ENCODE data around the gene SLCO2B1. TPM values are rescaled to one million over a fixed set of nuclear protein-coding genes. Genes with fewer than 3 reads are reported as not detected.

The SLCO2B1 gene
- total RNA-seq, 2 donors from 2014 or later, result 1.1 to 1.9 TPM

DNA sequence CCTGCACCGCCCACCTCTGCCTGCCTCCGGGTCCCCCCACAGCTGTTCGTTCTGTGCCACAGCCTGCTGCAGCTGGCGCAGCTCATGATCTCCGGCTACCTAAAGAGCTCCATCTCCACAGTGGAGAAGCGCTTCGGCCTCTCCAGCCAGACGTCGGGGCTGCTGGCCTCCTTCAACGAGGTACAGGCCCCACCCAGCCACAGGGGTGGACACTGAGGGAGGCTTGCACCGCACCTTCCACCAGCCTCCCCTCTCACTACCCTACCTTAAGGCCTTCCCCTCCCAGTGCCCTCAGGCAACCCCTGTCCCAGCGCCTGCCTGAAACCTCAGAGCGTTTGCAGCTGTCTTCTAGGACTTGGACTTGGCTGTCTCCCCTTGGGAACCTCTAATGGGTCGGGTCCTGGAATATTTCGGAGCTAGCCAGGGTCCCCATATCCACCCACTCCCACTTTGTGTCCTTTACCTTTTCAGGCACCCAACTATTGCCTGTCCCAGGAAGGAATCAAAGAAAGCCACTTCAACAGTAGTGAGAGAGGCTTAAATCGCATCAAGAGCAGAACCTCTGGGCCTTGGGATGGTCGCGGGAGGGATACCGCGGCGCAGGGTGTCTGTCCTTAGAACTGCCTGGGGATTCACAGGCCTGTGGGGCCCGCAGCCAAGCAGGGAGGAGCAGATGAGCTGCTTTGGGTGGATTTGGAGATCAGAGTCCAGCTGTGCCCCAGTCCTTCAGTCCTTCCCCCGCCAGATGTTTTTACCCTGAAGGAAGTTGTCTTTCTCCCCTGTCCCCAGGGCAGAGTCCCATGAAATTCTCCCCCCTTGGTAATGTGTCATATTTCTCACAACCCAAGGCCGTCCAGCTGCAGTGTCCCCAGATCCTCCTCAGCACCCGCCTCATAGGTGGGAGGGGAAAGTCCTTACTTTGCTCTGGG lies 13.3 kb downstream of the SLCO2B1 start:
- no peaks in the 10 kb centered on the region for H3K27me3 ChIP-seq (ENCODE audit: control insufficient read depth, insufficient read depth, low read length, poor library complexity, severe bottlenecking)
- Mint-ChIP-seq H3K4me3 (no peak overlapping the region), H3K27ac (peak overlapping the region; percentile 52), H3K4me1 (peaks cover 27% of the 10 kb centered on the region), H3K9me3 (peaks cover 3% of the 10 kb centered on the region), H3K27me3 (ENCODE audit: insufficient read depth) (peaks cover 1% of the 10 kb centered on the region), H3K36me3 (ENCODE audit: low read depth) (no peaks in the 10 kb centered on the region)
- no peak for DNase-seq
- H3K4me3 ChIP-seq (ENCODE audit: low read length), result no peak overlapping the region
- H3K9me3 ChIP-seq (ENCODE audit: control insufficient read depth, low read length), result peaks cover 8% of the 10 kb centered on the region
- 88% methylated on average over 13 to 25 of the region's 25 CpGs for WGBS, 2 experiments (ENCODE audit: insufficient coverage in 1 of 2, insufficient read length in 1 of 2)
- TF ChIP-seq, protein P1, sequence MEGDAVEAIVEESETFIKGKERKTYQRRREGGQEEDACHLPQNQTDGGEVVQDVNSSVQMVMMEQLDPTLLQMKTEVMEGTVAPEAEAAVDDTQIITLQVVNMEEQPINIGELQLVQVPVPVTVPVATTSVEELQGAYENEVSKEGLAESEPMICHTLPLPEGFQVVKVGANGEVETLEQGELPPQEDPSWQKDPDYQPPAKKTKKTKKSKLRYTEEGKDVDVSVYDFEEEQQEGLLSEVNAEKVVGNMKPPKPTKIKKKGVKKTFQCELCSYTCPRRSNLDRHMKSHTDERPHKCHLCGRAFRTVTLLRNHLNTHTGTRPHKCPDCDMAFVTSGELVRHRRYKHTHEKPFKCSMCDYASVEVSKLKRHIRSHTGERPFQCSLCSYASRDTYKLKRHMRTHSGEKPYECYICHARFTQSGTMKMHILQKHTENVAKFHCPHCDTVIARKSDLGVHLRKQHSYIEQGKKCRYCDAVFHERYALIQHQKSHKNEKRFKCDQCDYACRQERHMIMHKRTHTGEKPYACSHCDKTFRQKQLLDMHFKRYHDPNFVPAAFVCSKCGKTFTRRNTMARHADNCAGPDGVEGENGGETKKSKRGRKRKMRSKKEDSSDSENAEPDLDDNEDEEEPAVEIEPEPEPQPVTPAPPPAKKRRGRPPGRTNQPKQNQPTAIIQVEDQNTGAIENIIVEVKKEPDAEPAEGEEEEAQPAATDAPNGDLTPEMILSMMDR (conservative IDR thresholded peaks at IDR 0.05), result no peak
- no peaks in the 10 kb centered on the region for H3K36me3 ChIP-seq (ENCODE audit: control insufficient read depth, insufficient read depth, low read length)
- no peak overlapping the region for H3K27ac ChIP-seq (ENCODE audit: low read depth, low read length)
- H3K4me1 ChIP-seq (ENCODE audit: control insufficient read depth, insufficient read depth, low read length), result peaks cover 14% of the 10 kb centered on the region
- no peak overlapping the region for H3K9ac ChIP-seq (ENCODE audit: extremely low read depth, low read length, poor library complexity, severe bottlenecking)

DNA sequence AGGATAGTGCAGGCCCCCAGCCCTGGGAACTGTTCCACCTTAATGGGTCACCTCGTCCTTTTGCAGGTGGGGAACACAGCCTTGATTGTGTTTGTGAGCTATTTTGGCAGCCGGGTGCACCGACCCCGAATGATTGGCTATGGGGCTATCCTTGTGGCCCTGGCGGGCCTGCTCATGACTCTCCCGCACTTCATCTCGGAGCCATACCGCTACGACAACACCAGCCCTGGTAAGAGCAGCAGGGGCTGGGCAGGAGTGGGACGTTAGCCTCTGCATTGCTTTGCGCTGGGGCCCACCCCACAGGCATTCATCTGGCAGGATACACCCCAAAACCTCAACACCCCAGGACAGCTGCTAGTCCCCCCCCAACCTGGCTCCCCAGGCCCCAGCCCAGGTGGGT lies 14.8 kb downstream of the SLCO2B1 start:
- DNase-seq, result no peak
- peaks cover 8% of the 10 kb centered on the region for H3K4me1 ChIP-seq (ENCODE audit: control insufficient read depth, insufficient read depth, low read length)
- WGBS, 2 experiments (ENCODE audit: insufficient coverage in 1 of 2, insufficient read length in 1 of 2), result 93 to 100% methylated on average over 4 to 11 of the region's 11 CpGs
- no peak overlapping the region for H3K4me3 ChIP-seq (ENCODE audit: low read length)
- peaks cover 20% of the 10 kb centered on the region for H3K4me1 Mint-ChIP-seq
- H3K27me3 ChIP-seq (ENCODE audit: control insufficient read depth, insufficient read depth, low read length, poor library complexity, severe bottlenecking), result no peaks in the 10 kb centered on the region
- peaks cover 6% of the 10 kb centered on the region for H3K9me3 ChIP-seq (ENCODE audit: control insufficient read depth, low read length)
- no peaks in the 10 kb centered on the region for H3K36me3 Mint-ChIP-seq (ENCODE audit: low read depth)
- H3K27ac ChIP-seq (ENCODE audit: low read depth, low read length), result no peak overlapping the region
- H3K36me3 ChIP-seq (ENCODE audit: control insufficient read depth, insufficient read depth, low read length), result no peaks in the 10 kb centered on the region
- TF ChIP-seq, protein P1 (conservative IDR thresholded peaks at IDR 0.05), result no peak
- H3K27me3 Mint-ChIP-seq (ENCODE audit: insufficient read depth), result peaks cover 1% of the 10 kb centered on the region
- no peak overlapping the region for H3K4me3 Mint-ChIP-seq
- no peak overlapping the region for H3K27ac Mint-ChIP-seq
- peaks cover 3% of the 10 kb centered on the region for H3K9me3 Mint-ChIP-seq
- H3K9ac ChIP-seq (ENCODE audit: extremely low read depth, low read length, poor library complexity, severe bottlenecking), result no peak overlapping the region

DNA sequence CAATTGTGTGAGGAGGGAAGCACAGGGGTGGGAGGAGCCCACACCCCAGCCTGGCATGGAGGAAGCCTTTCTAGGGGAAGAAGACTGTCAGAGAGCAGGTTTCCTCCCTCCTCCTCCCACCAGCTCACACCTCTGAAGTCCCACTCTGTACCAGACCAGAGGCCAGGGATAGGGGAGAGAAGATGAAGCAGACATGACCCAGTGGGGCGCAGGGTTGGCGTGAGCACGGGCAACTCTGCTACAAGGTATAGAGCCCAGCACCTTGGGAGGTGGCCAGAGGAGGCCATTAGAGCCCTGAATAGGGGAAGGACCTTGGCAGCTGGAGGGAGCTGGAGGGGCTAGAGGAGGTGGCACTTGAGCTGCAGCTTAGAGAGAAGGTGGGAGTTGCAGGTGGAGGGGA lies 15.9 kb downstream of the SLCO2B1 start:
- H3K4me3 ChIP-seq (ENCODE audit: low read length), result no peak overlapping the region
- H3K27me3 ChIP-seq (ENCODE audit: control insufficient read depth, insufficient read depth, low read length, poor library complexity, severe bottlenecking), result no peaks in the 10 kb centered on the region
- H3K27ac ChIP-seq (ENCODE audit: low read depth, low read length), result no peak overlapping the region
- DNase-seq, result no peak
- H3K9me3 ChIP-seq (ENCODE audit: control insufficient read depth, low read length), result no peaks in the 10 kb centered on the region
- Mint-ChIP-seq H3K4me1 (peaks cover 15% of the 10 kb centered on the region), H3K36me3 (ENCODE audit: low read depth) (no peaks in the 10 kb centered on the region), H3K27ac (no peak overlapping the region), H3K27me3 (ENCODE audit: insufficient read depth) (peaks cover 1% of the 10 kb centered on the region), H3K9me3 (no peaks in the 10 kb centered on the region), H3K4me3 (no peak overlapping the region)
- WGBS, 2 experiments (ENCODE audit: insufficient coverage in 1 of 2, insufficient read length in 1 of 2), result 83 to 89% methylated on average over 2 to 3 of the region's 3 CpGs
- no peaks in the 10 kb centered on the region for H3K36me3 ChIP-seq (ENCODE audit: control insufficient read depth, insufficient read depth, low read length)
- no peak overlapping the region for H3K9ac ChIP-seq (ENCODE audit: extremely low read depth, low read length, poor library complexity, severe bottlenecking)
- TF ChIP-seq, protein P1 (conservative IDR thresholded peaks at IDR 0.05), result no peak
- peaks cover 9% of the 10 kb centered on the region for H3K4me1 ChIP-seq (ENCODE audit: control insufficient read depth, insufficient read depth, low read length)
